ENCODE results near the gene ZNF182.
"Not testable (repeated sequence)": the region's sequence is repeated elsewhere in the genome, so short reads cannot be mapped to it uniquely, and the experiment has no call there.

The ZNF182 gene

DNA sequence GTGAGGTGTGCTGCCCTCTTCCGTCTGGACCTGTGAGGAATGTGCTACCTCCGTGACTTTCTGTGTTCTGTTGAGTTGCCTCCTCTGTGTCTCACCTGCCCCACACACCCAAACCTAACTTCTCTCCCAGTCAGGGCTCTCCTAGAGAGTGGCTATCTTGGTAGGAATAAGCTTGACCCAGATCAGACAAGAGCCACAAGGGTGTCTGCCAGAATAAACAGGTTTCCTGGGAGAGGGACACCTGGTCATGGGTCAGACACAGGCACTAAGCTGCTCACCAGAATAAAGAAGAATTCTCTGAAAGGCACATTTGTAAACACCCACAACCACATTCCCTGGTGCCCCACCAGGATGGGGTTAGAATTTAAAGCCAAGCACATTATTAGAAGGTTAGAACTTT lies 11.1 kb downstream of the ZNF182 start:
- no peak for DNase-seq

DNA sequence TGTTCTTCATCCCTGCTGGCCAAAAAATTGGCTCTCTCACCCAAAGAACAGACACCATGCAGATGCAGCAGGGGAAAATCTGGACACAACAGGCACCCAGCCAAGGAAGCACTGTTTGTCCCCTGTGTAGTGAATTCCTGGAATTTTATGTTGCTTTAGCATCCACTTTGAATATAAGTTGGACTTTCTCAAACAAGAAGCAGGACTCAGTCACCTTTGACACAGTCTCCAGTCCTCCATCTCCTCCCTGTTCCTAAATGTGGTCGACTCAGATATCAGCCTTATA lies 11.8 kb downstream of the ZNF182 start:
- no peak for DNase-seq

DNA sequence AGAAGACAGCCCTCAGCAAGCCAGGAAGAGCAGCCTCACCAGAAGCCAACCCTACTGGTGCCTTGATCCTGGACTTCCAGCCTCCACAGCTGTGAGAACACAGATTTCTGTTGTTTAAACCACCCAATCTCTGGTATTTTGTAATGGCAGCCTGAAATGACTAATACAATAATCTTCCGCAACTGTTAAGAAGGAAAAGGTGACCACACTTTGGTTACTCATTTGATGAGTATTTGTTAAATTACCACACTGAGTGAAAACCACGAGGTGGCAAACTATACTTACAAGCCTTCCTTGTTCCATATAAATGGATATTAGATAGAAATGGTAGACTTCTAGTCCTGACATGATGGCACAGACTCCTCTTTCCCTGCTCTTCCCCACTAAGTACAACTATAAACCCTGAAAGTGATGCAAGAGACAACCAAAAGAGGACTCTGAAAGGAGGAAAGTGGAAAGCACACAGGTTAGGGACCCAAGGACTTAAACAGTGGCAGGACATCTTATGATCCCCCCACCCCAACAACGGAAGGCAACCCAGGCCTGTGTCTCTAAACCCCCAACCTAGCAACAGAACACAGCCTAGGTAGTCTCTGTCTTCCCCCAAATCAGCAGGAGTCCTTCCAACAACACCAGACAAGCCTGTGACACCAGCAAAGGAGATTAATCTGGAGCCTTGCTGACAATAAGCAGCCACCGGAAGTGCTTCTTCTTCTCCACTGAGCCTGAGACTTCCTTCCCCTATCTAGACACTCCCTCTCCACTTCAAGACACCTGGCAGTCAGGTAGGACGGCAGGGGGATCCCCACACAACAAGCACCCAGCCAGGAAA lies 12.3 kb downstream of the ZNF182 start:
- peak in 1 of 2 donors; percentile 12 for DNase-seq

DNA sequence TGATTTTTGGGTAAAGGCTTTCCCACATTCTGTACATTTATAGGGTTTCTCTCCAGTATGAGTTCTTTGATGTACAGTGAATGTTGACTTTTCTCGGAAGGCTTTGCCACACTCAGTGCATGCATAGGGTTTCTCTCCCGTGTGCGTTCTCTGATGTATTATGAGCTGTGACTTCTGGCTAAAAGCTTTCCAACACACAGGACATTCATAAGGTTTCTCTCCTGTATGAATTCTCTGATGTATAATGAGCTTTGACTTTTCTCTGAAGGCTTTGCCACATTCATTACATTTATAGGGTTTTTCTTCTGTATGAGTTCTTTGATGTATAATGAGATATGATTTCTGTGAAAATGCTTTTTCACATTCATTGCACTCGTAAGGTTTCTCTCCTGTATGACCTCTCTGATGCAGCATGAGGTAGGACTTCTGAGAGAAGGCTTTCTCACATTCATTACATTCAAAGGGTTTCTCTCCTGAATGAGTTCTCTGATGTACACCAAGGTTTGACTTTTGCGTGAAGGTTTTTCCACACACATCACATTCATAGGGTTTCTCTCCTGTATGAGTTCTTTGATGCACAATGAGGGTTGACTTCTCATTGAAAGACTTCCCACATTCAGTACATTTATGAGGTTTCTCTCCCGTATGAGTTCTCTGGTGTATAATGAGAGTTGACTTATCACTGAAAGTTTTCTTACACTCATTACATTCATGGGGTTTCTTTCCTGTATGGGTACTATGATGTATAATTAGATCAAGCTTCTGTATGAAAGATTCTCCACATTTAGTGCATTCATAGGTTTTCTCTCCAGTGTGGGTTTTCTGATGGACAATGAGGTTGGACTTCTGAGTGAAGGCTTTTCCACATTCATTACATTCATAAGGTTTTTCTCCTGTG lies 27.3 kb downstream of the ZNF182 start:
- no peak for DNase-seq

DNA sequence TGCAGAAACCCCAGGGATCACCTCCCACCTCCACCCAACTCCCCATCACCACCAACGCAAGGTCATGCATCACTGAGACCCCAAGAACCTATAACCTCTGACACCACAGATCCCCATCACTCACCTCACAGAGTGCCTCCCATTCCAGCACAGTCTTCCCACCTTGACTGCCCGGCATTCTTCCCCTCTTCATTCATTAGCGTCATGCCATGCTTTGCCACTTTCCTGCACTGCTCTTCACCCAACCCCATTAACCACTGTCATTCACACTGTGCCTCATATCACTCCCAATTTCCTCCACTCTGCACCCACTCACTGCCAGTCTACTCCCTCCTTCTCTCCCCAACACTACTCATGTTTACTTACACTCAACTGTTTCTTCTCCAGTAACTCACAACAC lies 30.6 kb downstream of the ZNF182 start:
- DNase-seq: no peak

DNA sequence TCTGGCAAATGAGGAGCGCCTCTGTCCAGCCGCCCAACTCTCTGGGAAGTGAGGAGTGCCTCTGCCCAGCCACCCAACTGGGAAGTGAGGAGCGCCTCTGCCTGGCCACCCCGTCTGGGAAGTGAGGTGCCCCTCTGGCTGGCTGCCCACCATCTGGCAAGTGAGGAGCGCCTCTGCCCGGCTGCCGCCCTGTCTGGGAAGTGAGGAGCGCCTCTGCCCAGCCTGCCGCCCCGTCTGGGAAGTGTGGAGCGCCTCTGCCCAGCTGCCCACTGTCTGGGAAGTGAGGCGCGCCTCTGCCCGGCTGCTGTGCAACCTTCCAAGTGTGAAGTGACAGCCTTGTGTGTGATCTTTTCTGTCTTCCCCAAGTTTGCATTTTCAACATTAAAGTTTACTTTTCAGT lies 38.3 kb downstream of the ZNF182 start:
- DNase-seq: not testable (repeated sequence)

DNA sequence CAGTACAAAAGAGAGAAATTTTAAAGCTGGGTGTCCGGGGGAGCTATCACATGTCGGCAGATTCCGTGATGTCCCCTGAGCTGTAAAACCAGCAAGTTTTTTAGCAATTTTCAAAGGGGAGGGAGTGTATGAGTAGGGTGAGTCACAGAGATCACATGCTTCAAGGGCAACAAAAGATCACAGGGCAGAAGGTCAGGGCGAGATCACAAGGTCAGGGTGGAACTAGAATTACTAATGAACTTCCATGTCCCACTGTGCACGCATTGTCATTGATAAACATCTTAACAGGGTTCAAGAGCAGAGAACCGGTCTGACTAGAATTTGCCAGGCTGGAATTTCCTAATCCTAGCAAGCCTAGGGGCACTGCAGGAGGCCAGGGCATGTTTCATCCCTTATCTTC lies 42.0 kb downstream of the ZNF182 start:
- DNase-seq: not testable (repeated sequence)

DNA sequence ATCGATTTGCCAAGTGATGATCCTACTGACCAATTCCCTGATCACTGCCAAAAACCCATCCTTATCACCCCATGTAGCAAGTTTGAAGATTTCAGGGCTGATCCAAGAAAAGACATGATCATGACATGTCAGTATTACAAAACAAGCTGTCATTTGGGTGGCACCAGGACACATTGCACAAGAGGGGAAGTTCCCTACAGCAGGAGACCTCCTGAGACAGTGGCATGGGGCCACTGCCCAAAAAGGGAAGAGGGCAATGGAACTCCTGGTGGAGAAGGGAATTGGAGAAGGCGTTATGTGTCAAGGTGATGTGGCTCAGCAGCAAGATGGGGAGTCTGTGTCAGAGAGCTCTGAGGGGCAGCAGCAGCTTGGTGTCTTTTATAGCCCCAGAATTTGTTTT lies 43.4 kb downstream of the ZNF182 start:
- DNase-seq: peak in 1 of 2 donors; percentile 12

DNA sequence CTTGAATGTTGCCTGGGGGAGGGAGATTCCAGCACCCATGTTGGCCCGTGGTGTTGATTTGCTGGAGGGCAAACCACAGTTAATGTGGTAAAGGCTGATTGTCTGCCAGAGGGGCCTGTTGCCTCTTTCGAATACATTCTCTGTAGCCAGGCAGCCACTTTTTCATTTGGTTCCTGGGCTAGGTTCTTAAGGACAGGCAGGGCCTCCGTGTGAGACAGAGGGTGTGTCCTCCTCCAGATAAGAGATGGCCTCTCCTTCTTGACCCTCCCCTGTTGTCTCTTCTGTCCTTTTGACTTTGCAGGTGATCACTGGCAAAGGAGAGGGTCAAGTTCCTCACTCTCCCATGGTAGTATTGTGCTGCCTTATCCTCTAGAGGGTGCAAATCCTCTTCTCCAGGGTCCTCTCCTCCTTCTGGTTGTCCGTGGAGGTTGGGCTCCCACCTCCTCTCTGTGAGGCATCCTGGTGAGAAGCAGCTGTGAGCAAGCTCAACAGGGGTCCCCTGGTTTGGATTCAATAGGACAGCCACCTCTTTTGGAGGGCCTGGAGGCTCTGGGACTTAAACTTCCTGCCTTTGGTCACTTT lies 44.9 kb downstream of the ZNF182 start:
- DNase-seq: peak; percentile 6 to 49

DNA sequence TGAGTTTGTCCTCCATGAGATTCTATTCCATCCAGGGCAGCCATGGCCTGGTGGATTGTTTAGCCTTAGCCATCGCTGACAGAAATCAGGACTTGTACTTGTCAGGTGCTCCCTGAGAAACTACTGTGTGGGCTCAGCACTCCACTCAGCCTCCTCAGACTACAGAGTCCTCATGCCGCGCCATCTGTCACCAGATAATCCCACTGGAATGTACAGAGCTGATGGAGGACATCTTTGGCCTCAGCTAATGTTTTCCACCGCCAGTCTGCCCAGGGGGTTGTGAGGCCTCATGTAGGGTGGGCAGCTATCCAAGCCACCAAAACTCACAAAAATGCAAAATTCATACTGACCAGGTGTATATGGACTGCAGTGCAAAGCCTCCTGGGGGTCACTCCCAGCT lies 45.6 kb downstream of the ZNF182 start:
- DNase-seq: not testable (repeated sequence)

DNA sequence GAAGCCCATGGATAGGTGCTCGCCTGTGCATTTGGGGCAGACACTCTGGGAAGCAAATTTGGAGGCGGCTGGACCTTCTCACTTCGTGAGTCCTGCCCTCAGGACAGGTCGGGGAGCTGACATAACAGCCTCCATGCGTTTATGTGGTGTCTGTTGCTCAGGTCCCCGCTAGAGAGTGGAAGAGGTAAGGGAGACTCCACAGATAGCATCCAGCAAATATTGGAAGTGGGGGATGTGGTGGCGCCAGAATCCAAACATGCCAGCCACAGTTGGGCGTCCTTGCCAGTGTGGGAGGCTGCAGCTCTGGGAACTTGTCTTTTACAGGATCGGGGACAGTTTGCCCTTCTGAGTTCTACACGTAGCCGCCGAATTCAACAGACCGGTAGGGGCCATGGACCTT lies 47.8 kb downstream of the ZNF182 start:
- DNase-seq: no peak

DNA sequence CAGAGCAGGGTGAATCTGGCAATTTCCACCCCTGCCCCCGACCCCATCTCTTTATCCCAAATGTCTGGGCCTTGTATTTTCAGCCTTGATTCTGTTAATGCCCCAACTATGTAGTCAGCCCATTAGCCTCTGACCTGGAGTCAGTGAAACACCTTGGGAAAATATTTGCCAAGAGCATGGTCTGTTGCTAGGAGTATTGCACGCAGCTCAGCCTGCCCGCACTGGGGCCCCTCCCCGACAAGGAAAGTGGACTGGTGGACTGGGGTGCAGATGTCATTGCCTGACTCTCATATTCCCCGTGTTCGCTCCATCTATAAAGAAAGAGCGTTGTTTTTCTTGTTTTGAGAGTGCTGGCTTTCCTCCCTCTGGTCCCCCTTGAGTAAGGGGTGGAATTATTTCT lies 48.5 kb downstream of the ZNF182 start:
- DNase-seq: not testable (repeated sequence)

DNA sequence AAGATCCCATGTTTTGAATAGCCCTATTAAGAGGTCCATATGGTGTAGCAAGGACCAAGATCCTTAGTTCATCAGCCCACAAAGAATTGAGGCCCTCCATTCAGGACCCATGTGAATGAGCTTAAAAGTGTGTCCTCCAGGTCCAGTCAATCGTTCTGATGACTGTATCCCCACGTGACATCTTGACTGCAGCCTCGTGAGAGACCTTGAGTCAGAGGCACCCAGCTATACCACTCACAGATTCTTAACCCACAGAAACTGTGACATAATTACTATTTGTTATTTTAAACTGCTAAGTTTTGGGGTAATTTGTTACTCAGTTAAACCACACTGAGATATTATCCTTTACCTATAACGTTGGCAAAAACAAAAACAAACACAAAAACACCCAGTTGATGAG lies 62.4 kb downstream of the ZNF182 start:
- no peak for DNase-seq

DNA sequence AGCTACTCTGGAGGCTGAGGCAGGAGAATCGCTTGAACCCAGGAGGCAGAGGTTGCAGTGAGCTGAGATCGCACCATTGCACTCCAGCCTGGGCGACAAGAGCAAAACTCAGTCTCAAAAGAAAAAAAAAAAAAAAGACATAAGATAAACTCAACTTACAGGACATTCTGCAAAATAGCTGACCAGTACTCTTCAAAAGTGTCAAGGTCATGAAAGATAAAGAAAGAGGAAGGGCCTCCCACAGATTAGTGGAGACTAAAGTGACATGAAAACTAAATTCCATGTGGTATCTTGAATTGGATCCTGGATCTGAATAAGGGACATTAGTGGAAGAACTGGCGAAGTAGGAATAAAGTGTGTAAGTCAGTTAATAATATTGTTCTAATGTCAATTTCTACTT lies 63.3 kb downstream of the ZNF182 start:
- DNase-seq: no peak

DNA sequence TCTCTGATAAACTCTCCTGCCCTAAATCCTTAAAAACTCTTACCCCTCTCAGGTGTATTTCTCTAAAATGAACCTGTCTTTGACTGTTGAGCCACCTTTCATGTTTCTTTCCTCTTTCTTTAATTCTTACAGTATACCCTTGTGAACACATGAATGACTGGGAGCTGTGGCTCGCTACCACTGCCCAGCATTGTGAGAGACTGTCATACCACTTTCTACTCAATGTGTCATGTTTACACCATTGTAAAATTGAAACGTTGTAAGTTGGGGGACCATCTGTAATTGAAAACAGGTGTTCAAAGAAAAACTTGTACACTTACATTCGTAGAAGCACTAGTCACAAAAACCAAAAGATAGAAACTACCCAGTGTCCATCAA lies 66.9 kb downstream of the ZNF182 start:
- DNase-seq: no peak

DNA sequence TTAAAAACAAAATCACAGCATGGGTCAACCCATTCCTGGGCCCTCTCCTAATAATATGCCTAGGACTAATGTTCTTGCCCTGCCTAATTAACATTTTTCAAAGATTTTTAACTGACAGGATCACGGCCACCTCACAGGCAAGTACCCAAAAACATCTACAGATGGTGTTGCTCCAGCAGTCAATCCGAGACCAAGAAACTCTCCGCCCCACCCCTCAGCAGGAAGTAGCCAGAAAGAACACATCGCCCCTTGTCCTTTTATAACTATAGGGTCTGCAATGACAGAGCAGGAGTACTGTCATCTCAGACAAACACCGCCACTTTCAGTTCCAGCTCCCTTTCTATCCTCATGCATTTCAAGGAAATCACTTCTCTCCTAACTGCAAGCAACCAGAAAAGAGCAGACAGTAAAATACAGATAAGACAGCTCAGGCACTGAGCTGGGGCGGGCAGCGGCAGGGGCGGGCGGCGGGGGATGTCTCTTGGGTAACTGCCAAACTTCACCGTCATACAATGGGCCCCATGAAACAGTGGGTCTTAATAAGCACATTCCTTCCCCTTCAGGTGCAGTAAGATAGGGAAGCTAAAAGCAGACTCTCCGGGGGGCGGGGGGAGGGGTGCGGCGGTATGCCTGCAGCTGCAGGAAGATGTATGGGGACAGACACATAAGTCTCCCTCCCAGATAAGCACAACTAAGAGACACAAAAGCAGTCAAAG lies 67.4 kb downstream of the ZNF182 start:
- DNase-seq: peak; percentile 3

DNA sequence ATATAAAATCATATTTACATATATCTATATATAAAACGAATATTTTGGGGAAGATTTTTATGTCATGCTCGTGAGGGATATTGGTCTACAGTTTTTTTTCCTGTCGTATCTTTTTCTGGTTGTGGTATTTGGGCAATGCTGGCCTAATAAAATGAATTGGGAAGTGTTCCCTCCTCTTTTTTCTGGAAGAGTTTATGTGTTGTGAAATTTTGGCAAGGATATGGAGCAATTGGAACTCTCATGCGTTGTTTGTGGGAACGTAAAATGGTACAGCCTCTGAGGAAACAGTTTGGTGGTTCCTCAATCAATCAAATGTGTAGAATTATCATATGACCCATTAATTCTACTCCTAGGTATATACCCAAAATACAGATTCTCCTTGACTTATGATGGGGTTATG lies 69.8 kb downstream of the ZNF182 start:
- no peak for DNase-seq

DNA sequence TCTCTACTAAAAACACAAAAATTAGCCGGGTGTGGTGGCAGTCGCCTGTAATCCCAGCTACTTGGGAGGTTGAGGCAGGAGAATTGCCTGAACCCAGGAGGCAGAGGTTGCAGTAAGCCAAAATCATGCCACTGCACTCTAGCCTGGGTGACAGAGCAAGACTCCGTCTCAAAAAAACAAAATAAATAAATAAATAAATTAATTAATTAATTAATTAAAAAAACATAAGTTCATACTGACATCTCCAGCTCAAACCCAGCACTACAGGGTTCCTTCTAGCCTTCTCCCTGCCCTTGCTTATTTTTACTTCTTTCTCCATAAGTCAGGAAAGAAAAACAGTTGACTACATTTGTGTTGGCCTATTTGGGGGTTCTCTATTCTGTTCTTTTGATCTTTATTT lies 71.8 kb downstream of the ZNF182 start:
- DNase-seq: not testable (repeated sequence)

DNA sequence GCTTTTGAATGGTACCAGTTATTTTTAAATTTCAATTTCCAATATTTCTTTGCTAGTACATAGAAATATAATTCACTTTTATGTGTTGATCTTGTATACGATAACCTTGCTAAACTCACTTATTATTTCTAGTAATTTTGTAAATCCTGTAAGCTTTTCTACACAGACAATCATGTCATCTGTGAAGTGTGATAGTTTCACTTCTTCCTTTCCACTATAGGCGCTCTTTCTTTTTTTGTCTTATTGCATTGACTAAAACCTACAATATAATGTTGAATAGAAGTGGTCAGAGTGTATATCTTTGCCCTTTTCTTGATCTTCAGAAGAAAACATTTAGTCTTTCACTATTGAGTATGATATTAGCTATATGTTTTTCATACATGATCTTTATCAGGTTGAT lies 76.6 kb downstream of the ZNF182 start:
- no peak for DNase-seq

Measured in CD4-positive, alpha-beta T cell treated with Interferon alpha-2 for 1 hour (primary cell).